Astrocyte of the cerebellum (primary cell): ENCODE results near the gene PRPF31.

Experiments used
- DNase-seq: peaks from one replicate; pipeline ENCODE4 v3.0.0-alpha.2; 2011; ENCODE audit warnings: low read depth
- H3K4me3 ChIP-seq: 2 replicates; pipeline ENCODE4 v1.5.1; 2011; ENCODE audit warnings: mild to moderate bottlenecking, low read depth, low read length, moderate library complexity
- in situ Hi-C: cut with HindIII; loops from 2 replicates; pipeline ENCODE4 v1.10.0; 2017; ENCODE audit warnings: low sequenced_read_pairs
- TF ChIP-seq, protein P1 (sequence below): IDR thresholded peaks from 2 replicates; pipeline ENCODE4 v1.5.1; 2012; ENCODE audit warnings: low read length, low read depth, moderate library complexity, mild to moderate bottlenecking; ENCODE audit errors: missing control alignments

Gene PRPF31

DNA sequence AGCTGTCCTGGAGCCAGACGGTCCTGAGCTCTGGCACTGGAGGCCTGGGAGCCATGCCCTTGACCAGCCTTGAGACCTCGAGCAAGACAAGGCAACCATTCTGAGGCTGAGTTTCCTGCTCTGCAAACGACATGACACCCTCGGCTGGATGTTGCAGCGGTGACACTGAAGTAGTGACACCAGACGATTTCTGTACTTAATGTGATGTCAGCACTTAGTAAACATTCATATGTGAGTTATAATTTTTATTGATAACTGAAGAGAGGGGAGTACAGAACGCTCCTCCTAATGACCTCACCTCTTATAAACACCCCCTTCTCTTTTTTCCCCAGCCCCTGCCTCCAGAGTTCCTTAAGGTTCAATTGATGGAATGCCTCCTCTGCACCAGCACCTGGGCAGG is 7.1 kb upstream of the PRPF31 start:
- no peak overlapping the region for H3K4me3 ChIP-seq
- in situ Hi-C loops: no loop called here
- no peak for DNase-seq
- TF ChIP-seq, protein P1, sequence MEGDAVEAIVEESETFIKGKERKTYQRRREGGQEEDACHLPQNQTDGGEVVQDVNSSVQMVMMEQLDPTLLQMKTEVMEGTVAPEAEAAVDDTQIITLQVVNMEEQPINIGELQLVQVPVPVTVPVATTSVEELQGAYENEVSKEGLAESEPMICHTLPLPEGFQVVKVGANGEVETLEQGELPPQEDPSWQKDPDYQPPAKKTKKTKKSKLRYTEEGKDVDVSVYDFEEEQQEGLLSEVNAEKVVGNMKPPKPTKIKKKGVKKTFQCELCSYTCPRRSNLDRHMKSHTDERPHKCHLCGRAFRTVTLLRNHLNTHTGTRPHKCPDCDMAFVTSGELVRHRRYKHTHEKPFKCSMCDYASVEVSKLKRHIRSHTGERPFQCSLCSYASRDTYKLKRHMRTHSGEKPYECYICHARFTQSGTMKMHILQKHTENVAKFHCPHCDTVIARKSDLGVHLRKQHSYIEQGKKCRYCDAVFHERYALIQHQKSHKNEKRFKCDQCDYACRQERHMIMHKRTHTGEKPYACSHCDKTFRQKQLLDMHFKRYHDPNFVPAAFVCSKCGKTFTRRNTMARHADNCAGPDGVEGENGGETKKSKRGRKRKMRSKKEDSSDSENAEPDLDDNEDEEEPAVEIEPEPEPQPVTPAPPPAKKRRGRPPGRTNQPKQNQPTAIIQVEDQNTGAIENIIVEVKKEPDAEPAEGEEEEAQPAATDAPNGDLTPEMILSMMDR: no peak

- TF ChIP-seq, protein P1: no peak
- in situ Hi-C loops: no loop called here
- no peak for DNase-seq
- H3K4me3 ChIP-seq: no peak overlapping the region
Measured at GRCh38 chr19:54109651-54110050, 5.9 kb upstream of the PRPF31 start.

- peak overlapping the region; percentile 92 for H3K4me3 ChIP-seq
- in situ Hi-C loops: no loop called here
- no peak for DNase-seq
- TF ChIP-seq, protein P1: no peak
Measured at GRCh38 chr19:54114340-54115108, 1.0 kb upstream of the PRPF31 start.

DNA sequence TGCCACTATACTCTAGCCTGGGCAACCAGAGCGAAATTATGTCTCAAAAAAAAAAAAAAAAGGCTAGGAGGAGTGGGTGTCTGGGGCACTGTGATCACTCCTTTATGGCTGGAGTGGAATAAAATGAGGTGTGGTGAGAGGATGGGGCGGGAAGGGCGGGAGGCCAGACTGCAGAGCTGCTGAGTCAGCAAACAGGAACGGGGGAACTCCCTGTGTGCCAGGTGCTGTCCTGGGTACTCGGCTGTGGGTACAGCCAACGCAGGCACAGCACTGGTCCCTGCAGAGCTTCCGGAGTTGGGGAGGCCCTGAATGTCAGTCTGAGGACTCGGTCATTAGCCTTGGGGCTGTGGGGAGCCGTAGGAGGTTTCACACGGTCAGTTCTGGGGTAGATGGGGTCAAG is 5.7 kb downstream of the PRPF31 start:
- DNase-seq: no peak
- in situ Hi-C loops: no loop called here
- TF ChIP-seq, protein P1: no peak
- no peak overlapping the region for H3K4me3 ChIP-seq

DNA sequence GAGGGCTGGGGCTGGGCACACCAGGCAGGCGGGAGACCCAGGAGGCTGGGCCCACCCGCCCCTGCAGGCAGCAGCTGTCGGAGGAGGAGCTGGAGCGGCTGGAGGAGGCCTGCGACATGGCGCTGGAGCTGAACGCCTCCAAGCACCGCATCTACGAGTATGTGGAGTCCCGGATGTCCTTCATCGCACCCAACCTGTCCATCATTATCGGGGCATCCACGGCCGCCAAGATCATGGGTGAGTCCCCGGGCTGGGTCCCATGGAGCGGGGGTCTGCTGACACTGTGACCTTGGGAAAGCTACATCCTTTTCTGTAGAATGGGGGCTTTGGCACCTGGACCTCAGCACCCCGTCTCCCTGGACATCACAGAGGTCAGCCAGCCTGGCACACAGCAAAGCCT is 8.1 kb downstream of the PRPF31 start:
- no peak for DNase-seq
- H3K4me3 ChIP-seq: no peak overlapping the region
- in situ Hi-C loops: no loop called here
- TF ChIP-seq, protein P1: no peak

GRCh38 chr19:54124393-54124792 is 8.8 kb downstream of the PRPF31 start:
- H3K4me3 ChIP-seq: no peak overlapping the region
- in situ Hi-C loops: no loop called here
- TF ChIP-seq, protein P1: no peak
- no peak for DNase-seq

GRCh38 chr19:54125713-54126112 is 10.2 kb downstream of the PRPF31 start:
- in situ Hi-C loops: no loop called here
- TF ChIP-seq, protein P1: no peak
- H3K4me3 ChIP-seq: no peak overlapping the region
- DNase-seq: no peak
